ENCODE results near the gene RAB8B.

Gene RAB8B

DNA sequence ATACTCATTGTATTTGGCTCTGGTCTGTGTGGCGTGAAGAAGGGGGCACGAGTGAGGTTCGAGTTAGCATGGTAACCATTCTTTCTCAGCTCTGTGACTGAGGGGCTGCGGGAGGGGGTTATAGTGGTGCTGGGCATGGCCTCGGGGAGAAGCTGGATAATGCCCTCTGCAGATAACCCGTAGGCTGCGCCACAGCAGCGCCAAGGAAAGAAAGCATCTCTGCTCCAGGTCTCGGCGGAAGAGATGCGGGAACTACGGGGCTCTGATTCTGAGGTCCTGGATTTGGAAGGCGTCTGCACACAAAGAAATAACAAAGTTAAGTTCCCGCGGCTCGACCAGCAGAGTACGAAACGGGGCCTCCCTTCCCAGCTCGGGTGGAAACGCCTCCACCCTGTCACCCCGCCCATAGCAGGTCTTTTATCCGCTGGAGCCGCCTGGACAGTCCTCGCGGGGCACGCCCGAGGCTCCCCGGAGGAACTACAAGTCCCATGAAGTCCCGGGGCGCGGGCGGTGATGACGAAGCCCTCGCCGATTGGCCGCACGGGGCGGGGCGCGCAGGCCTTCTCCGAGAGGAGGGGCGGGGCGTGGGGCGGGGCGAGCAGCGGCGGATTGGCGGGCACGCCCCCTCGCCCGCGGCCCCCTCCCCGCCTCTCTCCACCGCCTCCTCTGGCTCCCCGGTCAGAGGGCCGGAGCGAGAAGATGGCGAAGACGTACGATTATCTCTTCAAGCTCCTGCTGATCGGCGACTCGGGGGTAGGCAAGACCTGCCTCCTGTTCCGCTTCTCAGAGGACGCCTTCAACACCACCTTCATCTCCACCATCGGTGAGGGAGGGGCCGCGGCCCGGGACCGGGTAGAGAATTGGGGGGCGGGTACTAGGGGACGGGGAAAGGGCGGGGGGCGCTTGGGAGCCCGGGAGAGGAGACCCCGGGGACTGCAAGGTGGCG is at the start of gene RAB8B:
RAB8B (plus strand) TSS at position 681 of the 946 bp plus-strand sequence; CDS start at position 700, 19 bp downstream.
- TF ChIP-seq, protein P1, sequence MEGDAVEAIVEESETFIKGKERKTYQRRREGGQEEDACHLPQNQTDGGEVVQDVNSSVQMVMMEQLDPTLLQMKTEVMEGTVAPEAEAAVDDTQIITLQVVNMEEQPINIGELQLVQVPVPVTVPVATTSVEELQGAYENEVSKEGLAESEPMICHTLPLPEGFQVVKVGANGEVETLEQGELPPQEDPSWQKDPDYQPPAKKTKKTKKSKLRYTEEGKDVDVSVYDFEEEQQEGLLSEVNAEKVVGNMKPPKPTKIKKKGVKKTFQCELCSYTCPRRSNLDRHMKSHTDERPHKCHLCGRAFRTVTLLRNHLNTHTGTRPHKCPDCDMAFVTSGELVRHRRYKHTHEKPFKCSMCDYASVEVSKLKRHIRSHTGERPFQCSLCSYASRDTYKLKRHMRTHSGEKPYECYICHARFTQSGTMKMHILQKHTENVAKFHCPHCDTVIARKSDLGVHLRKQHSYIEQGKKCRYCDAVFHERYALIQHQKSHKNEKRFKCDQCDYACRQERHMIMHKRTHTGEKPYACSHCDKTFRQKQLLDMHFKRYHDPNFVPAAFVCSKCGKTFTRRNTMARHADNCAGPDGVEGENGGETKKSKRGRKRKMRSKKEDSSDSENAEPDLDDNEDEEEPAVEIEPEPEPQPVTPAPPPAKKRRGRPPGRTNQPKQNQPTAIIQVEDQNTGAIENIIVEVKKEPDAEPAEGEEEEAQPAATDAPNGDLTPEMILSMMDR (IDR thresholded peaks at IDR 0.05): no peak
- no peak for TF ChIP-seq ZFX (IDR thresholded peaks at IDR 0.05; ENCODE audit: borderline replicate concordance)
- no peak within 1 kb of the TSS for H3K27ac ChIP-seq

DNA sequence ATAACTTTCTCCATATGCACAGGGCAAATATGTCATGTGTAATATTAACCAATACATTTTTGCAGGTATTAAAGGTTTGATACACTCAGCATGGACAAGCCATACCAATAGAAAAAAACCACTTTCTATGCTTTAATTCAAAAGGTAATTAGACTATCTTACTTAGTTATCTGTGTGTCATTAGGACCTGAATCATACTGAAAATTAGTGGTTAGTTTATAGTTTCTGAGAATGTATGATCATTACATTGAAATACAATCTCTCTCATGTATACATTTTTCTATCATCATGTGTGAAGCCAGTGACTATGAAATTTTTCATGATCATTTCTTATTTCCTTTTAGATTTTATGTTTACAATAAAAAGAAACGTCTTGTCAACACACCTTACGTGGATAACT is 48.5 kb upstream of the RAB8B start:
- no peak for TF ChIP-seq ZFX (IDR thresholded peaks at IDR 0.05; ENCODE audit: borderline replicate concordance)
- TF ChIP-seq, protein P1 (IDR thresholded peaks at IDR 0.05): no peak
- H3K27ac ChIP-seq: no peak overlapping the region

DNA sequence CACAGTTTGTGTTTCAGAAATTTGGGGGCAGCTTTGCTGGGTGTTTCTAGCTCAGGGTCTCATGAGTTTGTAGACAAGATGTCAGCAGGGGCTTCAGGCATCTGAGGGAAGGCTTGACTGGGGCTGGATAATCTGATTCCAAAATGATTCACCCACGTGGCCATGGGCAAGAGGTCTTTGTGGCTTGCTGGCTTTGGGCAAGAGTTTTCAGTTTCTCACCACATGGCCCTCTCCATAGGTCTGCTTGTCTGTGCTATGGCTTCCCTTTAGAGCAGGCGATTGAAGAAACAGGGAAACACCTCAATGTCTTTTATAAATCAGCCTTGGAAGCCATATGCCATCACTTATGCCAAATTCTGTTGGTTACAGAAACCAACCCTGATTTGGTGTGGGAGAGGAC is 44.0 kb upstream of the RAB8B start:
- TF ChIP-seq ZFX (IDR thresholded peaks at IDR 0.05; ENCODE audit: borderline replicate concordance): no peak
- TF ChIP-seq, protein P1 (IDR thresholded peaks at IDR 0.05): no peak
- H3K27ac ChIP-seq: no peak overlapping the region

DNA sequence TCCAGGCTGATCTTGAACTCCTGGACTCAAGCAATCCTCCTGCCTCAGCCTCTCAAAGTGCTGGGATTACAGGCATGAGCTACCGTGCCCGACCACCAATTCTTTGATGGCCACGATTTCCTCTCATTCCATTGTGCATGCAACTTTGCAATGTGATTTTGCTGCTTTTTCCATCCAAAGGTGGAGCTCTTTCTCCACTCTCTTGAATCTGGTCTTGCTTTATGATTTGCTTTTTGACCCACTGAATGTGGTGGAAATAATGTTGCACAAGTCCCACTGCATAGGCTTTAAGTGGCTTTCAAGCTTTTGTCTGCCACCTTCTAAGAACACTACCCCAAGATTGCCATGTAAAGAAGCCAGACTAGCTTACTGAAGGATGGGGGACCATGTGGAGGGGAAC is 42.7 kb upstream of the RAB8B start:
- no peak for TF ChIP-seq ZFX (IDR thresholded peaks at IDR 0.05; ENCODE audit: borderline replicate concordance)
- TF ChIP-seq, protein P1 (IDR thresholded peaks at IDR 0.05): no peak
- H3K27ac ChIP-seq: no peak overlapping the region

DNA sequence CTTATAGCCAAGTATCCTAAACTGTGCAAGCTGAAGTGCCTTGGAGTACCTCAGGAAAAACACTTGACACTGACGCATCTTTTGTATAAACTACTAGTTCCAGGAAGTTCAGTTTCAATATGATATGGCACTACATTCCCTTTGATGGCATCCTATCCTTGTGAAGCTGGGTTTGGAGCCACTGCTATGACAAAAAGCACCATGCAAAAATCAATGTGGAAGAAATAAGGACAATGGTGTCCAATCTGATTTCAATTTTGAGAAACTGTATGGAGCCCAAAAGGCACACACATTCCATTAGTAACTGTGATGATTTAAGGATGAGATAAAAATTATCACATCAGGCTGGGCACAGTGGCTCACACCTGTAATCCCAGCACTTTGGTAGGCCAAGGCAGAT is 37.7 kb upstream of the RAB8B start:
- H3K27ac ChIP-seq: no peak overlapping the region
- TF ChIP-seq, protein P1 (IDR thresholded peaks at IDR 0.05): no peak
- TF ChIP-seq ZFX (IDR thresholded peaks at IDR 0.05; ENCODE audit: borderline replicate concordance): no peak

DNA sequence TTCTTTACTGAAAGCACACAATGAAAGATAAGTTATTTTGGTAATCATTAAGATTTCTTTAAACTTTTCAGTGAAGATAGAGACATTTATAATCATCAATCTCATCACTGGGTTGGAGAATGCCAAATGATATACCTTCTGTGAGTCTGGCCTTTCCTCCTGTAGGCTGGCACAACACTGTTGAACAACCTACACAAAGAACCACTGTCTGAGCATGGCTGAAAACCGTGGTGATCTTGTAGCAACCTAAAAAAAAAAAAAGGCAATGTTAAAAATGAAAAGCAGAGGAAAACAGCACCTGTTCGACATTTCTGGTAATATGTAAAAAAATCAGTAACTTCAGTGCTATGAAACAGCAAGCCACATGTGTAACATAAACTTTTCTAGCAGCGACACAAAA is 33.9 kb upstream of the RAB8B start:
- H3K27ac ChIP-seq: no peak overlapping the region; the same call in 1 of the 2 replicates
- TF ChIP-seq, protein P1 (IDR thresholded peaks at IDR 0.05): no peak
- TF ChIP-seq ZFX (IDR thresholded peaks at IDR 0.05; ENCODE audit: borderline replicate concordance): no peak

DNA sequence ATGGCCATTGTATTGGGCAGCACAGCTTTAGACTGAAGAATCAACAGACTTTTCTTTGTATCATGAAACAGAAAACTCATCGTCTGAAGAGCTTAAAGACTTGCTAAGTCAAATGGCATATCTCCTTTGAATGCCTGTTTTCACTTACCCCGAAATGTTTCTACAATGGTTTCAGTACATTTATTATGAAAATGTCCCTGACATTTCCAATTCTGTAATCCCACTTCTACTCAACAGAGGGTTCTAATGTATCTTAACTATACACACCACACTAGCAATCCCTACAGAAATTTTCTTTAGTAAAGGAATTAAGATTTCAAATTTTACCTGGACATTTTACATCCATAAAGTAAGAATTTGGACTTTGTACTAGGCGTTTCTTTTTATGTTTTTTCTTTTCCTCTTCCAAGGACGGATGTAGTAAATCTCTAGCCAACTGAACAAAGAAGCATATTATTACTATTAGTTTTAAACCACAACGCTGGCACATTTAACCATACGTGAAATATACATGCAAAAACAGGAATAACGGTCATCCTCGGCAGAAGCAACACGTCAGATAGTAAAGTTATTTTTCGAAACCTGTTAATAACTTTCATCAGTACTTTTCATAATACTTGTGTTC is 33.2 kb upstream of the RAB8B start:
- peak overlapping the region; percentile 90 for H3K27ac ChIP-seq
- no peak for TF ChIP-seq ZFX (IDR thresholded peaks at IDR 0.05; ENCODE audit: borderline replicate concordance)
- TF ChIP-seq, protein P1 (IDR thresholded peaks at IDR 0.05): no peak

Measured in 22Rv1 (cell line).